Measurements from ENCODE around the gene RNFT2. TPM values are rescaled to one million over a fixed set of nuclear protein-coding genes. Genes with fewer than 3 reads are reported as not detected.

Gene RNFT2
- total RNA-seq, 2 experiments from 2014 or later = 4.9 to 6.0 TPM

- no peak for ATAC-seq (ENCODE audit: poor library complexity)
- H3K4me3 Mint-ChIP-seq = no peak overlapping the region
- H3K27ac Mint-ChIP-seq = no peak overlapping the region
- peaks cover 14% of the 10 kb centered on the region for H3K4me1 ChIP-seq (ENCODE audit: insufficient read depth, low read length)
- POLR2A ChIA-PET = no interaction called here
- peaks cover 32% of the 10 kb centered on the region for H3K36me3 ChIP-seq (ENCODE audit: insufficient read depth, low read length)
- intact Hi-C loops (cut with DNase I, micrococcal nuclease) = loop anchor here in 1 of 2 experiments (10.0 kb wide), 1 partner anchor 1283 kb away; the partner anchor contains the start of gene RFC5
- no peak for DNase-seq
- peaks cover 29% of the 10 kb centered on the region for H3K36me3 Mint-ChIP-seq (ENCODE audit: low read depth)
- no peaks in the 10 kb centered on the region for H3K9me3 Mint-ChIP-seq
- CTCF ChIA-PET = interaction anchor here (1.6 kb wide), 1 partner anchor 23 kb away, joined by 3 read pairs; no protein-coding TSS in a partner anchor
- no peak for TF ChIP-seq CTCF (IDR thresholded peaks at IDR 0.05)
- no peak overlapping the region for H3K4me3 ChIP-seq (ENCODE audit: low read length)
- H3K27me3 Mint-ChIP-seq = no peaks in the 10 kb centered on the region
- peaks cover 44% of the 10 kb centered on the region for H3K4me1 Mint-ChIP-seq (ENCODE audit: low read depth)
- H3K9me3 ChIP-seq (ENCODE audit: control insufficient read depth in 1 of 2, insufficient read depth in 1 of 2, low read length in 2 of 2) = no peaks in the 10 kb centered on the region
- H3K27me3 ChIP-seq (ENCODE audit: control insufficient read depth in 1 of 2, insufficient read depth in 2 of 2, low read length in 2 of 2) = no peaks in the 10 kb centered on the region
- no peak overlapping the region for H3K27ac ChIP-seq (ENCODE audit: low read depth in 1 of 2, low read length in 2 of 2)
Measured at GRCh38 chr12:116731801-116732200, 6.3 kb upstream of the RNFT2 start.

- H3K4me1 ChIP-seq (ENCODE audit: insufficient read depth, low read length) = peaks cover 30% of the 10 kb centered on the region
- ChIA-PET POLR2A (no interaction called here), CTCF (no interaction called here)
- H3K27ac ChIP-seq (ENCODE audit: low read depth in 1 of 2, low read length in 2 of 2) = no peak overlapping the region
- no peaks in the 10 kb centered on the region for H3K9me3 ChIP-seq (ENCODE audit: control insufficient read depth in 1 of 2, insufficient read depth in 1 of 2, low read length in 2 of 2)
- ATAC-seq (ENCODE audit: poor library complexity) (no peak), DNase-seq (no peak)
- intact Hi-C loops (cut with DNase I, micrococcal nuclease) = loop anchor here in 1 of 2 experiments (10.0 kb wide), 1 partner anchor 1281 kb away; the partner anchor contains the start of gene RFC5
- peaks cover 43% of the 10 kb centered on the region for H3K4me1 Mint-ChIP-seq (ENCODE audit: low read depth)
- no peak for TF ChIP-seq CTCF (IDR thresholded peaks at IDR 0.05)
- peak overlapping the region; percentile 18 for H3K27ac Mint-ChIP-seq
- H3K36me3 Mint-ChIP-seq (ENCODE audit: low read depth) = peaks cover 41% of the 10 kb centered on the region
- H3K9me3 Mint-ChIP-seq = no peaks in the 10 kb centered on the region
- peaks cover 27% of the 10 kb centered on the region for H3K36me3 ChIP-seq (ENCODE audit: insufficient read depth, low read length)
- H3K27me3 ChIP-seq (ENCODE audit: control insufficient read depth in 1 of 2, insufficient read depth in 2 of 2, low read length in 2 of 2) = no peaks in the 10 kb centered on the region
- H3K4me3 Mint-ChIP-seq = peak overlapping the region; percentile 75
- H3K27me3 Mint-ChIP-seq = no peaks in the 10 kb centered on the region
- no peak overlapping the region for H3K4me3 ChIP-seq (ENCODE audit: low read length)
Measured at GRCh38 chr12:116734156-116734768, 3.9 kb upstream of the RNFT2 start.

GRCh38 chr12:116735084-116735483, 3.0 kb upstream of the RNFT2 start:
- ChIA-PET CTCF (no interaction called here), POLR2A (no interaction called here)
- peaks cover 43% of the 10 kb centered on the region for H3K4me1 Mint-ChIP-seq (ENCODE audit: low read depth)
- no peak overlapping the region for H3K4me3 ChIP-seq (ENCODE audit: low read length)
- H3K9me3 Mint-ChIP-seq = no peaks in the 10 kb centered on the region
- intact Hi-C loops (cut with DNase I, micrococcal nuclease) = loop anchor here (5.0 to 10.0 kb wide), 4 partner anchors 187 to 1637 kb away; partner anchors contain the start of genes MED13L (in 1 of the 2), RFC5 (in 1 of the 2) and TAOK3 (in 1 of the 2)
- ATAC-seq (ENCODE audit: poor library complexity) (no peak), DNase-seq (no peak)
- peaks cover 31% of the 10 kb centered on the region for H3K4me1 ChIP-seq (ENCODE audit: insufficient read depth, low read length)
- TF ChIP-seq CTCF (IDR thresholded peaks at IDR 0.05) = no peak
- H3K9me3 ChIP-seq (ENCODE audit: control insufficient read depth in 1 of 2, insufficient read depth in 1 of 2, low read length in 2 of 2) = no peaks in the 10 kb centered on the region
- no peaks in the 10 kb centered on the region for H3K27me3 ChIP-seq (ENCODE audit: control insufficient read depth in 1 of 2, insufficient read depth in 2 of 2, low read length in 2 of 2)
- H3K27ac ChIP-seq (ENCODE audit: low read depth in 1 of 2, low read length in 2 of 2) = no peak overlapping the region
- H3K36me3 Mint-ChIP-seq (ENCODE audit: low read depth) = peaks cover 41% of the 10 kb centered on the region
- H3K27ac Mint-ChIP-seq = peak overlapping the region; percentile 18
- H3K36me3 ChIP-seq (ENCODE audit: insufficient read depth, low read length) = peaks cover 27% of the 10 kb centered on the region
- H3K27me3 Mint-ChIP-seq = no peaks in the 10 kb centered on the region
- peak overlapping the region; percentile 75 for H3K4me3 Mint-ChIP-seq

Measured in CD4-positive, alpha-beta T cell (primary cell).